ENCODE measurements around the gene MOGAT2.

MOGAT2 gene

GRCh38 chr11:75781831-75782230 lies 64.2 kb downstream of the MOGAT2 start:
- DNase-seq, result no peak

All from DMS153 (cell line).